Middle frontal gyrus (tissue), 1 donor: Measurements from ENCODE around the gene BANF2.

Experiments used
- DNase-seq: peaks from one replicate; pipeline ENCODE4 v3.0.0-alpha.2; 2015; ENCODE audit warnings: low spot score; ENCODE audit errors: extremely low spot score

Gene BANF2

GRCh38 chr20:17709361-17710293 is 9.9 kb downstream of the BANF2 start:
- no peak for DNase-seq

- DNase-seq, result no peak
These were observed 10.9 kb downstream of the BANF2 start for GRCh38 chr20:17710379-17711266.

DNA sequence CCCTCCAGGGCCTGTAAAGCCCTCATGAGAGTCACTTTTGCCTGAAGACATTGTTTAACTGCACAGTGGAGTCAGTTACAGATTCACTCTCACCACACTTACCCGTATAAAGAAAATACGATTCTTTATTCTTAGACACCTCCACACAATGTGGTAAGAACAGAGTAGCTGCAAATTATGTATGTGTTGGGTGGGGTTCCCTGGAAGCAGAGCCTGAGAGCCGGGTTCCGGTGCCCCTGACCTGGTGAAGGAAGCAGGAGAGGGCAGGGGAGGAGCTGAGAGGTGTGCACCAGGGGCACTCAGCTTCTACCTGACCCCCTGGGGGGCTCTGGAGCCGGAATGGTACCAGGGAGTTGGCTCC is 11.5 kb downstream of the BANF2 start:
- DNase-seq, result no peak

DNA sequence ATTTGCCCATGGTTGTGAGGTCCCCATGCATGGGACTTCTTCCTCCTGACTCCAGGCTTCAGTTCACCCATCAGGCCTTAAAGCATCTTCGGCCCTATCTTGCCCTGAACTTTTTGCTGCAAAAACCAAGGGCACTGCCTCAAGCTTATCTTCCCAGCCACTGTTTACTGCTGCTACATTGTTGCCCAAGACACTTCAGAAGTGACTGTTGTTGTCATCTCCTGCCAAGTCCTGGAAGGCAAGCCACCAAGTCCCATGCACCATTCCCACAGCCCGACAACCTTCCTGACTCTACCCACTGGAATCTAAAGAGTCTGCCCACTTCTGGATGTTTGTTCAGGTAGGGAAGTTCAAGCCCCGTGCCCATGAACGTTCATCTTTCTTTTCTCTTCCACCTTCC is 12.4 kb downstream of the BANF2 start:
- no peak for DNase-seq

GRCh38 chr20:17712708-17713107 is 12.9 kb downstream of the BANF2 start:
- no peak for DNase-seq

GRCh38 chr20:17714597-17714996 is 14.8 kb downstream of the BANF2 start:
- no peak for DNase-seq

DNA sequence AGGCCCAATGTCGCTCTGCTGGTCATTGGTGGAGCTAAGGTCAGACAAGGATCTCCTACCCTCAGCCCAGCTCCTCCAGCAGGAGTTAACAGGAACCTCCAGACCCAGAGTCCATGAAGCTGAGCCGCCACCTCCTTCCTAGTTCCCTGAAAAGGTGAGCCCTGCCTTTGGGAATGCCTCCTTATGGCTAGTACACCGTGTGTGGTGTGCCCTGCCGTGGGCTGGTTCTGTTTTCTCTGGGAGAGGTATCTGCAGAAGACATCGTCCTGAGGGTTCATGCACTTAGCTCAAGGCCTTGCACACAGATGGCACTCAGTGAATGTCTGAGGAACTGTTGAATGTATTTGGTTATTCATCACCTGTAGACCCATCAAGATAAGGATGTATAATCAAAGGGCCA is 15.3 kb downstream of the BANF2 start:
- no peak for DNase-seq

GRCh38 chr20:17716331-17716730 is 16.6 kb downstream of the BANF2 start:
- DNase-seq, result no peak

- no peak for DNase-seq
These were observed 21.0 kb downstream of the BANF2 start for GRCh38 chr20:17720755-17721154.

DNA sequence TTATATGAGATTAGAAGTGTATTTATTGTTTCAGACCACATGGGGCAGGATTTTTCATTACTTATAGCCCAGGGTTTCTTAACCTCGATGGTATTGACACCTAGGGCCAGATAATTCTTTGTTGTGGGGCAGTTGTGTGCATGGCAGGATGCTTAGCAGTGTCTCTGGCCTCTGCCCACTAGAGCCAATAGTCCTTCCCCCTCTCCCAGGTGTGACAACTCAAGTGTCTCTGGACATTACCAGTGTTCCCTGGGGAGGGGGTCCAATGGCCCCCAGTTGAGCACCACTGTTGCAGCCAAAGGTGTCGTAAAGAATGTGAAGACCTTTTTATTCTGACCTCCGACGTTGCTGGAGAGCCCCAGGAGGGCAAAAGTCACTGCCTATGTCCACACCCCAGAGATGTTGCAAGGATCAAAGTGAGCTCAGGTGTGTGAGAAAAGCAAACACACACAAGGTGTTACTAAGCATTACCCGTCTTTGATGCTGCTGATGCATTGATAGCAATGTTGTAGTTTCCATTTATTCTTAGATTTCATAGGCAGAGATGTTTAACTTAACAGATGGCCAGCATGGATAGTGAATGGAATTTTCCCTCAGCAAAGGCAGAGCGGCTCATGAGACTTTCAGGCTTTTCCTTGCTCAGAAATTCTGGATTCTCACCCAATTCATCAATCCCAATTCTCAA is 22.2 kb downstream of the BANF2 start:
- no peak for DNase-seq

GRCh38 chr20:17722493-17723300 is 22.9 kb downstream of the BANF2 start:
- DNase-seq, result no peak

GRCh38 chr20:17723301-17723691 is 23.5 kb downstream of the BANF2 start:
- DNase-seq, result no peak

GRCh38 chr20:17725094-17725835 is 25.5 kb downstream of the BANF2 start:
- no peak for DNase-seq

DNA sequence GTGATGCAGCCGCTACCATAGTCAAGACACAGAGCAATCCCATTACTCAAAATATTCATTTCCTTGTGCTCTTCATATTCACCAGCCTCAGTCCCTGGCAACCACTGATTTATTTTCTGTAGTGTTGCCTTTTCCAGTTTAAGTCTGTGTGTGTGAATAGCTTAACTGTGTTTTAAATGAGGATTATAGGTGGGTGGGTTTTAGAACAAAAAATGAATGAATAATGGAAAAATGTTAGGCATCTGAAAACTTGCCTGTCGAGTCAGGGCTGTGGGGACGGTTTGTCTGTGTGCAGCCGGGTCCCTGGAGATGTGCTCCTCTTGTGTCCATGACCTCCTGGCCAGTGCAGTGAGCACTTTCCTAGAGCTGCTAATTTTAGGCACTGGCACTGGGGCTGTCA is 27.1 kb downstream of the BANF2 start:
- DNase-seq, result no peak

GRCh38 chr20:17727351-17727750 is 27.6 kb downstream of the BANF2 start:
- DNase-seq, result no peak

GRCh38 chr20:17728074-17728473 is 28.3 kb downstream of the BANF2 start:
- DNase-seq, result no peak

DNA sequence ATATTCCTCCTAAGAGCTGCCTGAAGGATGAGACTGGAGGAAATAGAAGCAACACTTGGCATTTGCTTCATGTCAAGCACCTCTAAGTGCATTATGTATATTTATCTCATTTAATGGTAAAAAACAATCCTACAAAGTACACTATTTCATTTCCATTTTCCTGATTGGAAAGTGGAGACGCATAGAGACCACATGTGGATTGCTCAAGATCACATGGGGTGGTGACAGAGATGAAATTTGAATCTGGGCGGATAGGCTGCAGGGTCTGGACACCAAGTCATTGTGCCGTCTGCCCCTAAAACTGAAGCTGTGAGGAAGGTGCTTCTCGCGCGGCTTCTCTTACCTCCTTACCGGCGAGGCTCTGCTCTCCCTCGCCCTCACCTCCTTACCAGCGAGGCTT is 30.3 kb downstream of the BANF2 start:
- DNase-seq, result no peak

DNA sequence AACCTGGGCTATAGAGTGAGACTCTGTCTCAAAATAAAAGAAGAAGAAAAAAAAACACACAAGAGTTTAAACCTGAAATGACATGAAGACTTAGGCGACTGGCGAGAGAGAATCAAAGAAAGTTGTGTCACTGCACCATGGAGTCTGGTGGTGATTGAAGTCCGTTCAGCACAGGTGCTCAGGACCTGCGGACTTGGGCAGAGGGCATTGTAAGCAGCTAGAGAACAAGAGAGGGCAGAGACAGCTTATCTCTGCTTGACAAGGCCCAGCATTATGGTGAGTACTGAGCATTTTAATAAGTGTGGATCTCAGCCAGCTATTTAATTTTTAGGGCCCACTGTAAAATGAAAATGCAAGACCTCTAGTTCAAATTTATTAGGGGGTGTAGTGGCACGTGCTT is 31.5 kb downstream of the BANF2 start:
- no peak for DNase-seq

- no peak for DNase-seq
These were observed 33.2 kb downstream of the BANF2 start for GRCh38 chr20:17732907-17733521.

- no peak for DNase-seq
These were observed 34.1 kb downstream of the BANF2 start for GRCh38 chr20:17733767-17734304.
